COLO668 (cell line): ENCODE results near the gene KIAA0408.
"Not testable (repeated sequence)": the region's sequence is repeated elsewhere in the genome, so short reads cannot be mapped to it uniquely, and the experiment has no call there.

Source experiments
- DNase-seq: peaks from one replicate; lab custom pipeline; 2025; ENCODE audit not compliant: unreplicated experiment; lab: John Stamatoyannopoulos, UW

The KIAA0408 gene

GRCh38 chr6:127420556-127420955 lies 38.6 kb downstream of the KIAA0408 start:
- DNase-seq = peak; percentile 33

GRCh38 chr6:127415096-127415495 lies 44.1 kb downstream of the KIAA0408 start:
- no peak for DNase-seq

GRCh38 chr6:127413123-127413522 lies 46.1 kb downstream of the KIAA0408 start:
- peak; percentile 43 for DNase-seq

GRCh38 chr6:127412016-127412415 lies 47.2 kb downstream of the KIAA0408 start:
- DNase-seq = not testable (repeated sequence)
